HuH-7 (cell line): Measurements from ENCODE around the gene GIT2.

Experiments used
- DNase-seq: peaks from one replicate; pipeline ENCODE4 v3.0.0; 2011; ENCODE audit warnings: low spot score

Gene GIT2

GRCh38 chr12:109890620-109891170, 105.5 kb downstream of the GIT2 start:
- no peak for DNase-seq

DNA sequence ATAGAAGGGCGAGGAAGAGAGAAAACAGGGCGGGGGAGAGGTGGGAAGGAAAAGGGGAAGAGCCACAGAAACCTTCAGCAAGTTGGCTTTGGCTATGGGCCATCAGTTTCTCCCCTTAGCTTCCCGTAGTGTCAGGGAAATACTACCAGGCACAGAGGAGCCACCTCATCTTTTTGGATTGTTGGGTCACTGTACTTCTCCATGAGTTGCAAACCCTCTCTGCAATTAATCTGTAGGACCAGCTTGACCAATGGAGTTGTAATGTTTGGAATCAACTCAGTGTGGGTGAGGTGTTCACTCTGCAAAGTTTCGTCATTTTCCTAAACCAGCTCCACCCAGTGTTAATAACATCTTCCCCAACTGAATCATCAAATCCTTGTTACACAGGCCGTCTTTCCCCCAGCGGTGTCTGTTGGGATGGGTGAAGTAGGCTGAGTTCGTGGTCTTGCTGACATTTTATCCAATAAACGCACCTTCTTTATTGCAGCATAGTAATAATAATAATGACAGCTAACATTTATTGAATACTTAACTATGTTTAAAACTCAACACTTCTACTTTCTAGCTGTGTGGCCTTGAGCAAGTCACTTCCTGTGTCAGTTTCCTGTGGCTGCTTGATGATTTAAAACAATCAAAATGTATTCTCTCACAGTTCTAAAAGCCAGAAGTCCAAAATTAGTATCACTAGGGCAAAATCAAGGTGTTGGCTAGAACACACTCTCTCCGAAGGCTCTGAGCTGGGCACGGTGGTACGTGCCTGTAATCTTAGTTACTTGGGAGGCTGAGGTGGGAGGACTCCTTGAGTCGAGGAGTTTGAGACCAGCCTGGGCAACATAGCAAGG, 107.8 kb downstream of the GIT2 start:
- DNase-seq = no peak

DNA sequence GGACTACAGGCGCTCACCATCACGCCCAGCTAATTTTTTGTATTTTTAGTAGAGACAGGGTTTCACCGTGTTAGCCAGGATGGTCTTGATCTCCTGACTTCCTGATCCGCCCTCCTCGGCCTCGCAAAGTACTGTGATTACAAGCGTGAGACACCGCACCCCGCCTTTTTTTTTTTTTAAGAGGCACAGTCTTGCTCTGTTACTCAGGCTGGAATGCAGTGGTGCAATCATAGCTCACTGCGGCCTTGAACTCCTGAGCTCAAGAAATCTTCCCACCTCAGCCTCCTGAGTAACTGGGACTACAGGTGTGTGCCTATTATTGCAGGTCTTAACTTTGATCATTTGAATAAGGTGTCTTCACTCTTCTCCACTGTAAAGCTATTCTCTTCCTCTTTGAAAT, 110.6 kb downstream of the GIT2 start:
- no peak for DNase-seq

DNA sequence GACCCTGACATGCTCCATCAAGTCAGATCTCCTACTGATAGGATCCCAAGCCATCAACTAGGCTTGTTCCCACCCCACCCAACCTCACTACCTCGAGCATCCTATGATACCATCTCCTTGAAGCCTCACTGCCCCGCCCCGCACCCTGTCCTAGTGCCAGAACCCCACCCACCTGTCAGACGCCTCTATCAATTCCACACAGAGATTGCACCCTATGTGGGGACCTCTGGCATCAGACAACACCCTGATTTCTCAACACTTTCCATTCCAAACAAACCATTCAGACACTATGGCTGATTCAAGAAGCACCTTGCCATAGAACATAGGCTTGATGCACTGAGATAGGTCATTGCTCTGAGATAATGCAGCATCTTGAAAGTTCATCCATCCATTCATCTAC, 112.7 kb downstream of the GIT2 start:
- DNase-seq = no peak

DNA sequence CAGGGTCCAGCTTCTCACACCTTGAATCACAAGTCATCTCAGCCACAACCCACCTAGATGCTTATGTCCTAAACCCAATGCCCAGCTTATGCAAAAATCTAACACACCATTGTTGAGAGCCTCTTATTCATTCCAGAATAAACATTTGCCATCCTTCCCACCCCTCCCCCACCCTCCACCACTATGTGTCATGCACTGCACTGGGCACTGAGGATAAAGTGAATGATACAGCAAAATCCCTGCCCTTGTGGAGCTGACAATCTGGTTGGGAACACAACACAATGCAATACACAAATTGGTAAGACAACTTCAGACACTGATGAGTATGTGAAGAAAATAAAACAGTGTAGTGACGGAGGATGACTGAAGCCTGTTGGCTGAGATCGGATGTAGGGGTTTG, 114.4 kb downstream of the GIT2 start:
- no peak for DNase-seq

DNA sequence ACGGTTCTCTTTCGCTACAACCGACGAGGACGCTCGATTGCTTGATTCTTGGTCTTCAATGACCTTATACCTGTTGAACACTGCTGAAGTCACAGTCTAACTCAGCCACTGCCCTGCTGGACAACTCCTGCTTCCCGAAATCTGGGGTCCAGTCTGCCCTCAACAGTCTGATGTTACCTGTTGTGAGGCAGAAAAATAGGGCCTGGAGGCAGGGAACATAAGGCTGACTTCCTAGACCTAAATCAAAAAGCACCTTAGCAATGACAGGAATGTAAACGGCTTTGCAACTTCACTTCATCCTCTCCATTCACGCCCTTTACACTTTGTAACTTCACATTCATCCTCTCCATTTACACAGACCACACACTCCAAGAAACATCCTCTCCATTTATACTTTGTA, 115.2 kb downstream of the GIT2 start:
- no peak for DNase-seq

DNA sequence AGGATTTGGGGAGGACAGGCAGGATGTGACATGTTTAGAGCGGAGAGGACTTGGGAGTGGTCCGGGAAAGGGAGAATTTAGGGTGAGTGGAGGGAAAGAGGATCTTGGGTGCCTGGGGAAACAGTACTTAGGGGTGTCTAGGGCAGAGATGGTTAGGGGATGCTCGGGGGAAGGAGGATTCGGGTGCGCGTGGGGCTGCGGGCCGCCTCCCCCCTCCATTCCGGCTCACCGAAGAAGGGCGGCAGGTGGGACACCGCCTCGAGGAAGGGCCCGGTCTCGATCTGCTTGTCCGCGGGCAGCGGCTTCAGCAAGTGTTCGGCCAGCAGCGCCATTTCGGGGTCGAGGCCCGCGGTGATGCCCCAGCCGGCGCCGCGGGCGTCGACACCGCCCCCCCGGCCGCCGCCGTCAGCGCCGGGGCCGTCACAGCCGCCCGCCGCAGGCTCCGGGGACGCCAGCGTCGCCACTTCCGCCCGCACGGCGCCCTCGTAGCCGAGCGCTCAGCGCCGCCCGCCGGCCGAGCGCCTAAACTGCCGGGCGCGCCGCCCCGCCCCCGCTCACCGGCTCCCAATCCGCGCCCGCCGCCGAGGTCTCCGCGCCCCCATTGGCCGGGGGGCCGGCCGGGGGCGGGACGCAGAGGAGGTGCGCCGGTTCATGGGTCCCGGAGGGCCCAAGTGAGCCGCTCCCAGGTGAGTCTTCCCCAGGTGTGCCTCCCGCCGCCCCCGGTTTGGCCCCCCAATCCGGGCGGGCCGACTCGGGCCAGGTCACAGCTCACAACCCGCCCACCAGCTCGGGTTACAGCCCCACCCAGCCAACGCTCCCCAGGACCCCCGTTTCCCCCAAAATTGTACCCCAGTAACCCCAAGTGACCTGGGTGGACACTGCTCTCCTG, 115.9 kb downstream of the GIT2 start, which contains the start of gene GLTP:
TSS of gene GLTP (minus strand) at position 499 of the 889 bp plus-strand sequence. CDS start at position 332, 167 bp downstream.
- DNase-seq = peak; percentile 94
